Large intestine (tissue), 3 donors: ENCODE measurements around the gene PLEKHD1. TPM values are rescaled to one million over a fixed set of nuclear protein-coding genes. Genes with fewer than 3 reads are reported as not detected.

Experiments used
- DNase-seq, 2 donors: peaks; one replicate each; pipeline versions ENCODE4 v3.0.0 to v3.0.0-alpha.2; 2013
- H3K27ac ChIP-seq: one replicate; pipeline ENCODE4 v1.5.1; 2013; ENCODE audit warnings: low read length
- H3K27me3 ChIP-seq: 2 replicates; pipeline ENCODE4 v1.6.1; 2013; ENCODE audit warnings: low read length; ENCODE audit not compliant: control insufficient read depth, insufficient read depth
- H3K36me3 ChIP-seq: 2 replicates; pipeline ENCODE4 v1.6.1; 2013; ENCODE audit warnings: low read length; ENCODE audit not compliant: control insufficient read depth, insufficient read depth
- H3K4me1 ChIP-seq: one replicate; pipeline ENCODE4 v1.6.1; 2013; ENCODE audit warnings: low read length; ENCODE audit not compliant: control insufficient read depth, insufficient read depth
- H3K4me3 ChIP-seq: one replicate; pipeline ENCODE4 v1.5.1; 2013; ENCODE audit warnings: low read length
- H3K9me3 ChIP-seq: one replicate; pipeline ENCODE4 v1.6.1; 2013; ENCODE audit warnings: mild to moderate bottlenecking, low read depth, low read length, moderate library complexity; ENCODE audit not compliant: control insufficient read depth
- WGBS: methylation state at CpG from one replicate; pipeline ENCODE4 v1.1.5; 2013; ENCODE audit warnings: low lambda C conversion rate; ENCODE audit not compliant: insufficient coverage; 5-methylcytosine and 5-hydroxymethylcytosine counted together
- polyA plus RNA-seq: library from polyadenylated mRNA; unstranded; fragments of 120-200 nt; gene quantifications from one replicate; pipeline ENCODE4 v1.2.1, GENCODE V29; 2013

The PLEKHD1 gene
- polyA plus RNA-seq, 1 donor, result 0.03 TPM

- Histone ChIP-seq H3K36me3 (no peaks in the 10 kb centered on the region), H3K9me3 (peaks cover 20% of the 10 kb centered on the region), H3K4me1 (peaks cover 4% of the 10 kb centered on the region), H3K27me3 (peaks cover 91% of the 10 kb centered on the region), H3K27ac (no peak overlapping the region), H3K4me3 (no peak overlapping the region)
- DNase-seq, result no peak
- no CpG with 5 or more reads among the region's 7 CpGs for WGBS
Measured at GRCh38 chr14:69570836-69571330, 86.4 kb downstream of the PLEKHD1 start.

GRCh38 chr14:69571449-69572029, 87.0 kb downstream of the PLEKHD1 start:
- no CpG with 5 or more reads among the region's 62 CpGs for WGBS
- peaks cover 20% of the 10 kb centered on the region for H3K9me3 ChIP-seq
- H3K27me3 ChIP-seq, result peaks cover 92% of the 10 kb centered on the region
- H3K27ac ChIP-seq, result no peak overlapping the region
- H3K4me3 ChIP-seq, result no peak overlapping the region
- peaks cover 4% of the 10 kb centered on the region for H3K4me1 ChIP-seq
- DNase-seq, result no peak
- no peaks in the 10 kb centered on the region for H3K36me3 ChIP-seq

GRCh38 chr14:69572030-69572840, 87.7 kb downstream of the PLEKHD1 start:
- peaks cover 92% of the 10 kb centered on the region for H3K27me3 ChIP-seq
- H3K4me3 ChIP-seq, result no peak overlapping the region
- no CpG with 5 or more reads among the region's 112 CpGs for WGBS
- peaks cover 4% of the 10 kb centered on the region for H3K4me1 ChIP-seq
- H3K9me3 ChIP-seq, result peaks cover 20% of the 10 kb centered on the region
- no peaks in the 10 kb centered on the region for H3K36me3 ChIP-seq
- H3K27ac ChIP-seq, result no peak overlapping the region
- DNase-seq, result peak; percentile 35 to 71

GRCh38 chr14:69572841-69573135, 88.3 kb downstream of the PLEKHD1 start:
- peaks cover 20% of the 10 kb centered on the region for H3K9me3 ChIP-seq
- H3K4me3 ChIP-seq, result no peak overlapping the region
- WGBS, result no CpG with 5 or more reads among the region's 40 CpGs
- H3K4me1 ChIP-seq, result peaks cover 4% of the 10 kb centered on the region
- H3K36me3 ChIP-seq, result no peaks in the 10 kb centered on the region
- H3K27me3 ChIP-seq, result peaks cover 89% of the 10 kb centered on the region
- DNase-seq, result no peak
- no peak overlapping the region for H3K27ac ChIP-seq

- WGBS, result no CpG with 5 or more reads among the region's 51 CpGs
- no peak overlapping the region for H3K4me3 ChIP-seq
- DNase-seq, result no peak
- peaks cover 4% of the 10 kb centered on the region for H3K4me1 ChIP-seq
- peaks cover 84% of the 10 kb centered on the region for H3K27me3 ChIP-seq
- H3K9me3 ChIP-seq, result peaks cover 20% of the 10 kb centered on the region
- no peaks in the 10 kb centered on the region for H3K36me3 ChIP-seq
- H3K27ac ChIP-seq, result no peak overlapping the region
Measured at GRCh38 chr14:69573205-69573830, 88.8 kb downstream of the PLEKHD1 start.

DNA sequence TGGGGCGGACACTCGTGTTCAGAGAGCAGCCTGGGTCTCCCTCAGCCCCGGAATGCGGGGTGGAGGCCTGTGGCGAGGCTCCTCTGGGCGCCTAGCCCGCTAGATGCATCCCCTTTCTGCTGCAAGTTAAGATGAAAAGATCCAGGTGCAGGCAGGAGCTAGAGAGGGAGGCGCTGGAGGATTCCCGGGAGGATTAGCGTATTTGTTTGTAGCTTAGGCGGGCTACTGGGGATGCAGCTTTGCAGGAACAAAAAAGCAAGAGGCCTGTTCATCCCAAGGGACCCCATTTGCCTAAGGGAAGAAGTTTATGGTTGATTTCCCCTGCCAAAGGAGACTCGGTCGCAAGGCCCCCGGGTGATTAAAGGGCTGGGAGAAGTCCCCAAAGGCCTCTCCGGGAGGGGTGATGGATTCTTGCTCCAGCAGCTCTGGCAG, 89.3 kb downstream of the PLEKHD1 start:
- DNase-seq, result no peak
- no peak overlapping the region for H3K27ac ChIP-seq
- peaks cover 4% of the 10 kb centered on the region for H3K4me1 ChIP-seq
- peaks cover 20% of the 10 kb centered on the region for H3K9me3 ChIP-seq
- no peak overlapping the region for H3K4me3 ChIP-seq
- H3K27me3 ChIP-seq, result peaks cover 80% of the 10 kb centered on the region
- H3K36me3 ChIP-seq, result no peaks in the 10 kb centered on the region
- 0% methylated on average over 3 of the region's 15 CpGs for WGBS

- no peak within 1 kb of the TSS for H3K4me3 ChIP-seq
- no peak within 1 kb of the TSS for H3K27ac ChIP-seq
- H3K27me3 ChIP-seq, result peaks cover 75% of the 10 kb centered on the region
- H3K36me3 ChIP-seq, result no peaks in the 10 kb centered on the region
- peaks cover 20% of the 10 kb centered on the region for H3K9me3 ChIP-seq
- peaks cover 5% of the 10 kb centered on the region for H3K4me1 ChIP-seq
- DNase-seq, result peak in 1 of 2 donors; percentile 39
- no CpG with 5 or more reads among the region's 52 CpGs for WGBS
Measured at GRCh38 chr14:69574263-69574953, 89.9 kb downstream of the PLEKHD1 start, which contains the start of gene CCDC177. TSS of gene CCDC177 (minus strand) at chr14:69574871. CDS start at chr14:69573622, 1,249 bp downstream.

GRCh38 chr14:69574954-69575295, 90.4 kb downstream of the PLEKHD1 start:
- Histone ChIP-seq H3K4me3 (no peak overlapping the region), H3K4me1 (peaks cover 9% of the 10 kb centered on the region), H3K27me3 (peaks cover 70% of the 10 kb centered on the region), H3K9me3 (peaks cover 20% of the 10 kb centered on the region), H3K36me3 (no peaks in the 10 kb centered on the region), H3K27ac (no peak overlapping the region)
- WGBS, result 17% methylated on average over 2 of the region's 5 CpGs
- no peak for DNase-seq

DNA sequence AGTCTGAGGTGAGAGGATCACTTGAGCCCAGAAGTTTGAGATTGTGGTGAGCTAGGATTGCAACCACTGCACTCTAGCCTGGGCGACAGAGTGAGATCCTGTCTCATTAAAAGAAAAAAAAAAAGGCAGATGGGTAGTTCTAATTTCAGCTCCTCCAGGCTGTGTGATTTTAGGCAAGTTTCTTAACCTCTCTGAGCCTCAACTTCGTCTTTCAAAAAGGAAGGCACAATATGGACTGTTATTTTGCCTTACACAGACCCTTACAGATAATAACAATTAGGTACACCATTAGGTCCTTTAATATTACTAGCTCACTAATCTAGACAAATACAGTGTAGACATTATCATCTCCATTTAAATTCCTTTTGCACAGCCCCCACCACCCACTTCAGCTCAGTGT, 94.9 kb downstream of the PLEKHD1 start:
- Histone ChIP-seq H3K4me1 (peaks cover 11% of the 10 kb centered on the region), H3K27ac (peak overlapping the region; percentile 63), H3K4me3 (no peak overlapping the region), H3K36me3 (no peaks in the 10 kb centered on the region), H3K9me3 (peaks cover 1% of the 10 kb centered on the region), H3K27me3 (peaks cover 29% of the 10 kb centered on the region)
- no peak for DNase-seq
- no CpG with 5 or more reads among the region's 2 CpGs for WGBS

GRCh38 chr14:69580009-69580577, 95.6 kb downstream of the PLEKHD1 start:
- peak; percentile 92 to 95 for DNase-seq
- H3K27ac ChIP-seq, result peak overlapping the region; percentile 63

More at GRCh38 chr14:69580009-69580577, 95.6 kb downstream of the PLEKHD1 start:
- Histone ChIP-seq H3K36me3 (no peaks in the 10 kb centered on the region), H3K27me3 (peaks cover 24% of the 10 kb centered on the region), H3K4me1 (peaks cover 9% of the 10 kb centered on the region), H3K9me3 (no peaks in the 10 kb centered on the region), H3K4me3 (no peak overlapping the region)
- no CpG with 5 or more reads among the region's 7 CpGs for WGBS
